GM12891 (cell line): Measurements from ENCODE around the gene NUDT7.

Source experiments
- DNase-seq: peaks from one replicate; pipeline ENCODE4 v3.0.0; 2011; ENCODE audit warnings: low spot score; ENCODE audit not compliant: insufficient read length
- FAIRE-seq: peaks from 2 replicates; lab custom pipeline; 2011; peaks lifted over from hg19 to GRCh38; lab: Jason Lieb, UNC
- PAX5 ChIP-seq: IDR thresholded peaks from 2 replicates; pipeline ENCODE4 v1.6.1; 2011; ENCODE audit warnings: low read length, moderate library complexity, mild to moderate bottlenecking; ENCODE audit not compliant: insufficient read depth, severe bottlenecking
- POLR2A ChIP-seq: IDR thresholded peaks from 2 replicates; pipeline ENCODE4 v1.6.1; 2011; ENCODE audit warnings: low read depth, low read length, control low read depth
- POLR2AphosphoS5 ChIP-seq: IDR thresholded peaks from 2 replicates; pipeline ENCODE4 v1.6.1; 2011; ENCODE audit warnings: low read depth, low read length, control low read depth
- POU2F2 ChIP-seq: IDR thresholded peaks from 2 replicates; pipeline ENCODE4 v1.6.1; 2011; ENCODE audit warnings: low read depth, mild to moderate bottlenecking, control low read depth, low read length, moderate library complexity
- SPI1 ChIP-seq: IDR thresholded peaks from 2 replicates; pipeline ENCODE4 v1.6.1; 2011; ENCODE audit warnings: low read depth, low read length, control low read depth
- TAF1 ChIP-seq: IDR thresholded peaks from 2 replicates; pipeline ENCODE4 v1.6.1; 2011; ENCODE audit warnings: low read depth, low read length, control low read depth

Gene NUDT7

GRCh38 chr16:77721752-77722308 lies 484 bp upstream of the NUDT7 start:
- no peak for TF ChIP-seq TAF1
- TF ChIP-seq POU2F2, result no peak
- TF ChIP-seq SPI1, result no peak
- no peak for TF ChIP-seq POLR2AphosphoS5
- no peak for TF ChIP-seq PAX5
- TF ChIP-seq POLR2A, result no peak
- DNase-seq (no peak), FAIRE-seq (no peak)

- no peak for DNase-seq
- no peak for FAIRE-seq
- TF ChIP-seq POLR2A (no peak), SPI1 (no peak), PAX5 (no peak), POLR2AphosphoS5 (no peak)
Measured at GRCh38 chr16:77723108-77723514, 797 bp downstream of the NUDT7 start.

- FAIRE-seq (no peak), DNase-seq (no peak)
- TF ChIP-seq PAX5, result no peak
Measured at GRCh38 chr16:77724174-77724573, 1.9 kb downstream of the NUDT7 start.

GRCh38 chr16:77729951-77730350 lies 7.6 kb downstream of the NUDT7 start:
- no peak for DNase-seq
- TF ChIP-seq POLR2A (no peak), SPI1 (no peak), TAF1 (no peak), PAX5 (no peak), POLR2AphosphoS5 (no peak), POU2F2 (no peak)
- no peak for FAIRE-seq

GRCh38 chr16:77732241-77732946 lies 10.1 kb downstream of the NUDT7 start:
- no peak for FAIRE-seq
- TF ChIP-seq POU2F2 (no peak), POLR2AphosphoS5 (no peak), TAF1 (no peak), SPI1 (no peak), PAX5 (no peak), POLR2A (no peak)
- DNase-seq, result no peak

- no peak for TF ChIP-seq POU2F2
- no peak for TF ChIP-seq POLR2A
- no peak for TF ChIP-seq TAF1
- no peak for TF ChIP-seq SPI1
- TF ChIP-seq PAX5, result no peak
- no peak for TF ChIP-seq POLR2AphosphoS5
- FAIRE-seq (no peak), DNase-seq (no peak)
Measured at GRCh38 chr16:77736879-77737278, 14.6 kb downstream of the NUDT7 start.

GRCh38 chr16:77738706-77739558 lies 16.6 kb downstream of the NUDT7 start:
- TF ChIP-seq PAX5 (no peak), TAF1 (no peak), POU2F2 (no peak)
- FAIRE-seq, result no peak
- no peak for DNase-seq

- TF ChIP-seq POU2F2 (no peak), TAF1 (no peak)
- DNase-seq (no peak), FAIRE-seq (no peak)
Measured at GRCh38 chr16:77739559-77739892, 17.2 kb downstream of the NUDT7 start.

- TF ChIP-seq PAX5 (no peak), POLR2AphosphoS5 (no peak), POU2F2 (no peak), POLR2A (no peak), TAF1 (no peak), SPI1 (no peak)
- DNase-seq (no peak), FAIRE-seq (no peak)
Measured at GRCh38 chr16:77744141-77744540, 21.8 kb downstream of the NUDT7 start.

- no peak for FAIRE-seq
- no peak for DNase-seq
- no peak for TF ChIP-seq TAF1
- no peak for TF ChIP-seq SPI1
Measured at GRCh38 chr16:77745972-77746371, 23.7 kb downstream of the NUDT7 start.
